Measurements from ENCODE around the gene ADAMTS14.

GRCh38 chr10:70658582-70659136, 13.6 kb upstream of the ADAMTS14 start:
- TF ChIP-seq CTCF (IDR thresholded peaks at IDR 0.05) (no peak), POLR2AphosphoS5 (IDR thresholded peaks at IDR 0.05) (no peak), POLR2A (IDR thresholded peaks at IDR 0.05) (no peak)

All from stomach (tissue), 4 donors.